Activated CD8-positive, alpha-beta memory T cell treated with anti-CD3 and anti-CD28 coated beads for 24 hours (primary cell): ENCODE results near the gene MAP7.
"Not testable (repeated sequence)": the region's sequence is repeated elsewhere in the genome, so short reads cannot be mapped to it uniquely, and the experiment has no call there.

ENCODE experiments used
- DNase-seq: peaks from one replicate; pipeline ENCODE4 v3.0.0-alpha.2; 2020

The MAP7 gene

GRCh38 chr6:136550330-136551071 is at the start of gene MAP7:
Gene MAP7, minus strand, starts transcription at chr6:136550422. Its CDS starts 14 bp downstream, at chr6:136550408.
- peak; percentile 81 for DNase-seq

DNA sequence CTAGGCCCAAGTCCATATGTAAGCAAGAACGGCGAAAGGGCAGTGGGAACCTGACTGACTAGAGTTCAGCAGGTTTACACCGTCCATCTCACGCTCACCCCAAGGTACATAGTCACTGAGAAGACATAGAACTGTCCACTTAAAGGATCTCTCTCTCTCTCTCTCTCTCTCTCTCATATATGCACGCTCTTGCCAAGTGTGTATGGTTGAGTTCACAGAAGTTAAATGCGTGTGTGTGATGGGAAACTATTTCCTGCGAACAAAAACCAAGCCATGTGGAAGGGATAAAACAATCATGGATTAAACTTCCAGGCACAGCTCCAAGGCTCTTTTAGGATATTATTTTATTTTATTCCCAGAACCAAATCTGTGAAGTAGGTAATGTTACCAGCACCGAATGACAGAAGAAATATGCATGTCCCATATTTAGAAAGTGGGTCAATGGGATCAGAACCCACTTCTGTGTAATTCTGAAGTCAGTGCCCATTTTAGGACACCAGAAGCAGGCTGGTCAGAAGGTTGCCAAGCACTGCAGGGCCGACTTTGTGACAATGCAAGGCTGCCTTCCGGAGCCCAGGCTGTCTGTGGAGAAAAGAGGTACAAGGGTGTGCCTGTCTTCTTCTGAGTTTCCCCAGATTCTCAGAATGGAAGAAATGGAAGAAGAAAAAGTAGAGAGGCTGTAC is 49.2 kb upstream of the MAP7 start:
- no peak for DNase-seq

DNA sequence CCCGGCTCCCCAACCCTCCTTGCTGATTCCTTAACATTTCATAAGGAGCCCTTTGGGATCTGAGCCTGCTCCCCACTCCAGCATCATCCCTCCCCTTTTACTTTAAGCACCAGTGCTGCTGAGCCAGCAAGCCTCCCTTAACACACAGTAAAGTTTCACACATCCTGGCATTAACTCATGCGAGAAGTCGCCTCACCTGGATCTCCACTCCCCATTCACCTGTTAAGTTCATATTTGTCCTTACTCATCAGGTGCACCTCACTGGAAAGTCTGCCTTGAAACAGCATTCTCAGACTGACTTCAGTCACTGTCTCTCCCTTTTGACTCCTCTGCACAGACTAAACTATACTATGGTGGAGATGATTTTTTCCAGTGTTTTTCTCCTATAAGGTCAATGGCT is 47.8 kb upstream of the MAP7 start:
- no peak for DNase-seq

DNA sequence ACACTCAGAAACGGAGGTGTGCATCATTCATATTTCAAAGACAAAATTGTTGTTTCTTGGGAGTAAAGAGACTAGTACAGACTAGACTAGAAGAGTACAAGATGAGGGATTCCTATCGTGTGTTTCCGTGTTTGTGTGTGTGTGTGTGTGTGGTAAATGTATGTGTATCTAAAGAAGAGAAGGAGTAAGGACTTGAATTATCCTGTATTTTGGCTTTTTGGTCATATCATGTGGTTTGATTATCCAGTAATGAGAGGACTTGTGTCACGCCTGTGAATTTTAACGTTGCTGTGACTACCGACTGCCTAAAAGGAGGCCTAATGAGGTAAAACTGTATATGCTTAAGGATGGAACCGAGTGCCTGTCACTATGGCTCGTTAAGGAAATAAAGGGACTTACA is 44.4 kb upstream of the MAP7 start:
- no peak for DNase-seq

- DNase-seq, result peak; percentile 61
Observed at GRCh38 chr6:136593748-136594490, 43.7 kb upstream of the MAP7 start.

GRCh38 chr6:136592930-136593673 is 42.9 kb upstream of the MAP7 start:
- DNase-seq, result no peak

DNA sequence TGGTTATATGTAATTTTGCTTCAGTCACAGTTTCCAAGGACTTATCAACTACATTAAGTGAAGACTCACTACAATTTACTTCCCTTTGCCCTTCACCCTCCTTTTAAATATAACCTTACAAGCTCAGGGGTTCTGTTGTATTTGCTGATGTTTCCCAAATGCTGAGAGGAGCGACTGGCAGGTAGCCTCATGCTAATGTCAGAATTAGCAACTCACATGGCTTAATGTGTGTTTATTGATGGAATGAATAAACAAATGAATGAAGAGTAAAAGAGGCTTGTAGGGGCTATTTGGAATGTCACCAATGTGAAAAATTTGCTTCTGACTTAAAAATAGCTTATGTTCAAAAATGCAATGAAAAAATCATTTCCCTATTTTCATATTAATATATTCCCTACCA is 41.4 kb upstream of the MAP7 start:
- DNase-seq, result no peak

DNA sequence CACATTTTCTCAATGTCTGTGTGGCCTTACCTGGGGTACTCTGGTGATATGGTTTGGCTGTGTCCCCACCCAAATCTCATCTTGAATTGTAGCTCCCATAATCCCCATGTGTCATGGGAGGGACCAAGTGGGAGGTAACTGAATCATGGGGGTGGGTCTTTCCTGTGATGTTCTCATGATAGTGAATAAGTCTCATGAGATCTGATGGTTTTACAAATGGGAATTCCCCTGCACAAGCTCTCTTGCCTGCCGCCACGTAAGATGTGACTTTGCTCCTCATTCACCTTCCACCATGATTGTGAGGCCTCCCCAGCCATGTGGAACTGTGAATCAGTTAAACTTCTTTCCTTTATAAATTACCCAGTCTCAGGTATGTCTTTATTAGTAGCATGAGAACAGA is 40.6 kb upstream of the MAP7 start:
- not testable (repeated sequence) for DNase-seq

DNA sequence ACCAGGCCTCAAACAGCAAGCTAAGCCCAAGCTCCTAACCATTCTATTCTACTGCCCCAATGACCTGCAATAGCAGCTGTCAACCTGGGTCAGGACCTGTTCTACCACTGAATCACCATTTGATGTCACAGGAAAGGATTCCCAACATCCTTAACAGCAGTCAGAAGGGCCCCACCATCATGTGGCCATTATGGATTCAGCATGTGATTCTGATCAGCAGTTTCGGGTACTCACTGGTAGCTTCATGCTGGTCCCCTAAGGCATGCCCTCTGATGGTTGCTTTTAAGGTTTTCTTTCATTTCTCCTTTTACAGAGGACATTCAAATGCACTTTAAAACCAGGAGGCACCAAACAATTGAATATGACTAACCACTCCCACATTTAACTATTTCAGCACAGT is 37.3 kb upstream of the MAP7 start:
- no peak for DNase-seq

DNA sequence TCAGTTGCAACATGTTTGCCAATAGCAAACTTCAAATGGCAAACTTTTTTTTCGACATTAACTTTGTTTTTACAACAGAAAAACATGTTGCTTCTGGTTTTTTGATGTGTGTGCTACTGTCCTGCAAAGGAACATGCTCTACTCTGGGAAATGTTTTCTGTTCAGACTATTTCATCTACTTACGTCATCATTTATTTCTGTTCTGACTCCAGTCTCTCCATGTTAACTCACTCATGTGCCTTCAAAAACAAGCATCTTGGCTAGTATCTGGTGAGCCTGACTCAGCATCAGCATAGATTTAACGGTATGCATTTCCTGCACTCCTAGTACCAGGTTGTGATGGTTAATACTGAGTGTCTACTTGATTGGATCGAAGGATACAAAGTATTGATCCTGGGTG is 36.1 kb upstream of the MAP7 start:
- DNase-seq, result no peak

- DNase-seq, result not testable (repeated sequence)
Observed at GRCh38 chr6:136585523-136585922, 35.3 kb upstream of the MAP7 start.

- not testable (repeated sequence) for DNase-seq
Observed at GRCh38 chr6:136584290-136584689, 34.1 kb upstream of the MAP7 start.

- no peak for DNase-seq
Observed at GRCh38 chr6:136582711-136583471, 32.7 kb upstream of the MAP7 start.

GRCh38 chr6:136579800-136580199 is 29.6 kb upstream of the MAP7 start:
- DNase-seq, result no peak

DNA sequence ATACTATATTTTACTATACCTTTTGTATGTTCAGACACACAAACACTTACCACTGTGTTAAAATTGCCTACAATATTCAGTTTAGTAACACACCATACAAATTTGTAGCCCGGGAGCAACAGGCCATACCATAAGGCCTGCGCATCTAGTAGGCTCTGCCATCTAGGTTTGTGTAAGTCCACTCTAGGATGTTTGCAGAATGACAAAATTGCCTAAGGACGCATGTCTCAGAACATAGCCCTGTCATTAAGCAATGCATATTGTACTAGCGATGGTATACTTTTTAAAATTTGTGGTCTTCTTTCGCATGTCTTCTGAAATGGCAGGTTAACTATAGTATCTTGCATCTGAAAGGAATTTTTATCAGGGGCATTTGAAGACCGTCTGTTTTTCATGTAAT is 26.6 kb upstream of the MAP7 start:
- no peak for DNase-seq

DNA sequence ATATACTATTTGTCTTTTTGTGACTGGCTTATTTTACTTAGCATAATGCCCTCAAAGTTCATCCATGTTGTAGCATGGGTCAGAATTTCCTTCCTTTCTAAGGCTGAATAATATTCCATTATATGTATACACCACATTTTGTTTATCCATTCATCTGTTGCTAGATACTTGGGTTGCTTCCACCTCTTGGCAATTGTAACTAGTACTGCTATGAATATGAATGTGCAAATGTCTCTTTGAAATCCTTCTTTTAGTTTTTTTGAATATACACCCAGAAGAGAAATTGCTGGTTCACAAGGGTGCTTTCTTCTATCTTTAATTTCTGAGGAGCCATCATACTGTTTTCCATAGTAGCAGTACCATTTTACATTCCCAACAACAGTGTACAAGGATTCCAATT is 21.3 kb upstream of the MAP7 start:
- DNase-seq, result no peak

GRCh38 chr6:136571065-136571464 is 20.8 kb upstream of the MAP7 start:
- DNase-seq, result no peak

DNA sequence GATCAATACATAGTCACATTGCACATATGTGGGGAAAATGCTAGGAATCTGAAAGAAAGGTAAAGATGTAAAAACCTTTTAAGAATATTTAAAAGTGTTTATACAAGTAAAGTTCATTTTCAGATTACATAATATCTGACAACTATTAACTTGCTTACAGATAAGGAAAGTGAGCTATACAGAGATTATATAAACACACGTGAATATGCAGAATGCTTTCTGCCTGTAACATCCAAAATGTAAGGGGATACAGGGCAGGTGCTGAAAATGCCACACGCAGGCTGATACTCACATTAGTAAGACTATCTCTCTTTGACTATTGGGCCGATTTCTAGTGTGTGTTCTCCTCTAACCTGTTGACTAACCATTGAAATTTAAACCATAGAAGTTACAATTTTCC is 17.9 kb upstream of the MAP7 start:
- no peak for DNase-seq

- DNase-seq, result no peak
Observed at GRCh38 chr6:136567688-136568087, 17.5 kb upstream of the MAP7 start.

DNA sequence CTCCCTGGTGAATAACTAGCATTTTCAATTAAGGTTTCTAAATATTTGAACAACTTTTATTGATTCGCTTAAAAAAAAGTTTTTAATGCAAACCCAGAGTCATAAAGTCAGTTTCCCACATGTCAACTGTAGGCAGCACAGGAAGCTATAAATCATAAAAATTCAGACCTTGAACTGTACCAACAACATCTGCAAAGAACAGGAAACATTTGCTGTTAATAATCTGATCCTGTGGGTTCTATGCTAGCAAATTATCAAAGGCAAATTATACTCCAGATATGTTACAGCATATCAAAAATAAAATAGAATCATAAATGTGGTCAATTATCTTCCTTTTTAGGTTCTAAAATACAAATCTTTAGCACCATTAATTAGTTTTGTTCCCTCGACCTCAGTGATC is 16.6 kb upstream of the MAP7 start:
- no peak for DNase-seq

GRCh38 chr6:136566007-136566487 is 15.8 kb upstream of the MAP7 start:
- DNase-seq, result no peak

- DNase-seq, result no peak
Observed at GRCh38 chr6:136564180-136564579, 14.0 kb upstream of the MAP7 start.
